Measurements from ENCODE around the gene ADGRA3.

GRCh38 chr4:22537864-22538263 is 22.0 kb upstream of the ADGRA3 start:
- TF ChIP-seq, protein P1, sequence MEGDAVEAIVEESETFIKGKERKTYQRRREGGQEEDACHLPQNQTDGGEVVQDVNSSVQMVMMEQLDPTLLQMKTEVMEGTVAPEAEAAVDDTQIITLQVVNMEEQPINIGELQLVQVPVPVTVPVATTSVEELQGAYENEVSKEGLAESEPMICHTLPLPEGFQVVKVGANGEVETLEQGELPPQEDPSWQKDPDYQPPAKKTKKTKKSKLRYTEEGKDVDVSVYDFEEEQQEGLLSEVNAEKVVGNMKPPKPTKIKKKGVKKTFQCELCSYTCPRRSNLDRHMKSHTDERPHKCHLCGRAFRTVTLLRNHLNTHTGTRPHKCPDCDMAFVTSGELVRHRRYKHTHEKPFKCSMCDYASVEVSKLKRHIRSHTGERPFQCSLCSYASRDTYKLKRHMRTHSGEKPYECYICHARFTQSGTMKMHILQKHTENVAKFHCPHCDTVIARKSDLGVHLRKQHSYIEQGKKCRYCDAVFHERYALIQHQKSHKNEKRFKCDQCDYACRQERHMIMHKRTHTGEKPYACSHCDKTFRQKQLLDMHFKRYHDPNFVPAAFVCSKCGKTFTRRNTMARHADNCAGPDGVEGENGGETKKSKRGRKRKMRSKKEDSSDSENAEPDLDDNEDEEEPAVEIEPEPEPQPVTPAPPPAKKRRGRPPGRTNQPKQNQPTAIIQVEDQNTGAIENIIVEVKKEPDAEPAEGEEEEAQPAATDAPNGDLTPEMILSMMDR (conservative IDR thresholded peaks at IDR 0.05; ENCODE audit: low read length), result no peak
- TF ChIP-seq EZH2phosphoT487 (IDR thresholded peaks at IDR 0.05; ENCODE audit: borderline replicate concordance, low read depth, low read length), result no peak

Data from OCI-LY7 (cell line).